ENCODE results near the gene MYZAP.
"Not testable (repeated sequence)": the region's sequence is repeated elsewhere in the genome, so short reads cannot be mapped to it uniquely, and the experiment has no call there.

Gene MYZAP

GRCh38 chr15:57595011-57595866, 3.5 kb downstream of the MYZAP start:
- DNase-seq = no peak

GRCh38 chr15:57596301-57596855, 4.7 kb downstream of the MYZAP start:
- no peak for DNase-seq

GRCh38 chr15:57596978-57597377, 5.3 kb downstream of the MYZAP start:
- no peak for DNase-seq

GRCh38 chr15:57597431-57597830, 5.7 kb downstream of the MYZAP start:
- no peak for DNase-seq

GRCh38 chr15:57598346-57598745, 6.6 kb downstream of the MYZAP start:
- DNase-seq = no peak

- no peak for DNase-seq
Measured at GRCh38 chr15:57599296-57599810, 7.6 kb downstream of the MYZAP start.

- no peak for DNase-seq
Measured at GRCh38 chr15:57600197-57600596, 8.5 kb downstream of the MYZAP start.

- no peak for DNase-seq
Measured at GRCh38 chr15:57604507-57604906, 12.8 kb downstream of the MYZAP start.

- DNase-seq = no peak
Measured at GRCh38 chr15:57605491-57605890, 13.8 kb downstream of the MYZAP start.

- DNase-seq = no peak
Measured at GRCh38 chr15:57606048-57606447, 14.3 kb downstream of the MYZAP start.

GRCh38 chr15:57606816-57607215, 15.1 kb downstream of the MYZAP start:
- no peak for DNase-seq

GRCh38 chr15:57607570-57608000, 15.9 kb downstream of the MYZAP start:
- no peak for DNase-seq

- no peak for DNase-seq
Measured at GRCh38 chr15:57609805-57610529, 18.3 kb downstream of the MYZAP start.

GRCh38 chr15:57611123-57611522, 19.4 kb downstream of the MYZAP start:
- DNase-seq = no peak

- DNase-seq = no peak
Measured at GRCh38 chr15:57611938-57612337, 20.2 kb downstream of the MYZAP start.

GRCh38 chr15:57614241-57614640, 22.5 kb downstream of the MYZAP start:
- no peak for DNase-seq

- DNase-seq = not testable (repeated sequence)
Measured at GRCh38 chr15:57615951-57616496, 24.3 kb downstream of the MYZAP start.

- DNase-seq = no peak
Measured at GRCh38 chr15:57618325-57618724, 26.6 kb downstream of the MYZAP start.

- no peak for DNase-seq
Measured at GRCh38 chr15:57619746-57620145, 28.0 kb downstream of the MYZAP start.

GRCh38 chr15:57624730-57625129, 33.0 kb downstream of the MYZAP start:
- DNase-seq = no peak

- DNase-seq = no peak
Measured at GRCh38 chr15:57625703-57626448, 34.2 kb downstream of the MYZAP start.

GRCh38 chr15:57626713-57627440, 35.2 kb downstream of the MYZAP start:
- no peak for DNase-seq
